Neuronal stem cell (in vitro differentiated cells): ENCODE measurements around the gene LTBP1.

ENCODE experiments used
- DNase-seq: peaks from one replicate; pipeline ENCODE4 v3.0.0-alpha.2; 2013; ENCODE audit warnings: low spot score
- H2AFZ ChIP-seq: one replicate; pipeline ENCODE4 v1.6.1; 2013; ENCODE audit warnings: mild to moderate bottlenecking, low read length, inconsistent platforms
- H2AK5ac ChIP-seq: 2 replicates; pipeline ENCODE4 v1.6.1; 2013; ENCODE audit warnings: low read depth, mild to moderate bottlenecking, inconsistent platforms, low read length, moderate library complexity, mixed read lengths
- H2BK120ac ChIP-seq: 2 replicates; pipeline ENCODE4 v1.6.1; 2013; ENCODE audit warnings: low read depth, mild to moderate bottlenecking, inconsistent platforms, low read length, moderate library complexity, mixed read lengths
- H2BK12ac ChIP-seq: one replicate; pipeline ENCODE4 v1.6.1; 2013; ENCODE audit warnings: low read length, inconsistent platforms
- H2BK15ac ChIP-seq: 2 replicates; pipeline ENCODE4 v1.6.1; 2013; ENCODE audit warnings: mild to moderate bottlenecking, low read length, inconsistent platforms, mixed read lengths
- H2BK5ac ChIP-seq: one replicate; pipeline ENCODE4 v1.6.1; 2013; ENCODE audit warnings: inconsistent platforms, mild to moderate bottlenecking, low read length, moderate library complexity
- H3K14ac ChIP-seq: one replicate; pipeline ENCODE4 v1.6.1; 2013; ENCODE audit warnings: low read length, inconsistent platforms
- H3K18ac ChIP-seq: 2 replicates; pipeline ENCODE4 v1.6.1; 2013; ENCODE audit warnings: low read length, inconsistent platforms
- H3K23ac ChIP-seq: 2 replicates; pipeline ENCODE4 v1.6.1; 2013; ENCODE audit warnings: low read depth, mild to moderate bottlenecking, mixed read lengths, low read length, inconsistent platforms; ENCODE audit not compliant: poor library complexity
- H3K27ac ChIP-seq: replicated peaks from 3 replicates; pipeline ENCODE4 v1.5.1; 2013; ENCODE audit warnings: low read length, inconsistent platforms
- H3K27me3 ChIP-seq, 3 experiments: 2 replicates each; pipeline ENCODE4 v1.6.1; 2013; ENCODE audit warnings: low read length in 3 of 3, mild to moderate bottlenecking in 2 of 3, inconsistent platforms in 1 of 3, low read depth in 1 of 3, mixed read lengths in 1 of 3, moderate library complexity in 1 of 3; ENCODE audit not compliant: control insufficient read depth in 3 of 3, insufficient read depth in 3 of 3
- H3K36me3 ChIP-seq, 2 donors: replicated peaks in 1 of 2; 2 replicates each; pipeline ENCODE4 v1.6.1; 2013; ENCODE audit warnings: low read length in 2 of 2; ENCODE audit not compliant: control insufficient read depth in 2 of 2, insufficient read depth in 2 of 2
- H3K4ac ChIP-seq: 2 replicates; pipeline ENCODE4 v1.6.1; 2013; ENCODE audit warnings: inconsistent platforms, mild to moderate bottlenecking, low read length, moderate library complexity
- H3K4me1 ChIP-seq, 2 donors: 1 replicate in 1 of 2; 2 replicates in 1 of 2; pipeline ENCODE4 v1.6.1; 2013; ENCODE audit warnings: low read length in 2 of 2, low read depth in 1 of 2; ENCODE audit not compliant: control insufficient read depth in 2 of 2, insufficient read depth in 1 of 2
- H3K4me2 ChIP-seq: one replicate; pipeline ENCODE4 v1.6.1; 2013; ENCODE audit warnings: mild to moderate bottlenecking, low read length, inconsistent platforms; ENCODE audit not compliant: insufficient read depth, poor library complexity, severe bottlenecking
- H3K4me3 ChIP-seq, 2 donors: 2 replicates each; pipeline ENCODE4 v1.5.1; 2013; ENCODE audit warnings: low read length in 2 of 2, mild to moderate bottlenecking in 2 of 2, inconsistent platforms in 1 of 2, moderate library complexity in 1 of 2
- H3K79me1 ChIP-seq: one replicate; pipeline ENCODE4 v1.6.1; 2013; ENCODE audit warnings: low read depth, mild to moderate bottlenecking, inconsistent platforms, low read length, moderate library complexity
- H3K9ac ChIP-seq: one replicate; pipeline ENCODE4 v1.6.1; 2013; ENCODE audit warnings: mild to moderate bottlenecking, low read depth, low read length, inconsistent platforms; ENCODE audit not compliant: poor library complexity
- H3K9me3 ChIP-seq, 2 donors: replicated peaks in 1 of 2; 2 replicates each; pipeline versions ENCODE3 to v1.6.1; 2013; ENCODE audit warnings: low read length in 2 of 2, mild to moderate bottlenecking in 2 of 2, inconsistent platforms in 1 of 2, low read depth in 1 of 2, mixed read lengths in 1 of 2, moderate library complexity in 1 of 2; ENCODE audit not compliant: control insufficient read depth in 2 of 2, insufficient read depth in 1 of 2
- H4K8ac ChIP-seq: one replicate; pipeline ENCODE4 v1.6.1; 2013; ENCODE audit warnings: low read depth, mild to moderate bottlenecking, inconsistent platforms, low read length, moderate library complexity
- H4K91ac ChIP-seq: one replicate; pipeline ENCODE4 v1.6.1; 2013; ENCODE audit warnings: low read length, low read depth, mild to moderate bottlenecking, inconsistent platforms; ENCODE audit not compliant: poor library complexity
- WGBS, 2 donors: extraction: QIAGEN DNeasy Blood & Tissue Kit; methylation state at CpG; one replicate each; pipeline ENCODE4 v1.1.7; 2013; ENCODE audit warnings: missing lambda C conversion rate in 2 of 2, mixed read lengths in 1 of 2; ENCODE audit not compliant: insufficient read length in 2 of 2, insufficient replicate concordance in 1 of 2; ENCODE audit errors: extremely low coverage in 2 of 2; 5-methylcytosine and 5-hydroxymethylcytosine counted together

Gene LTBP1

DNA sequence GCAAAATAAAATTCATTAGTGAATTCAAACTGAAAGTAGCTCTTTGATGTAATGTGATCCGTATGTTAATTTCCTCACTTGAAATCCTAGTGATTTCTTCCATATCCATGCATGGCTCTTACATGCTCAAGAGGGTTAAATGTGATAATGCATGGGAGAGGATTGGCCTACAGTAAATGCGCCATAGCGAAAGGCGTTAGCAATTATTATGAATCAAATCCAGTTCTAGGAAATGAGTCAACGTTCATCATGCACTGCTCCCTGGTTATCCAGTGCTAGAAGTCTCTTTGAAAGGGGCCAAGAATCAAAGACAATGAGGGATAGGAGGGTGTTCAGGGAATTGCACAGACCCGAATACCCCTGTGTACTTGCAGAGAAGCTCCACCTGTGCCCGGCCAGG lies 428.3 kb downstream of the LTBP1 start:
- Histone ChIP-seq H3K27ac (no peak overlapping the region), H3K9me3 (no peaks in the 10 kb centered on the region), H3K36me3 (peaks cover 0 to 1% of the 10 kb centered on the region in 2 donors), H3K4me3 (no peak overlapping the region), H2AK5ac (no peak overlapping the region), H3K14ac (no peak overlapping the region), H2BK15ac (no peak overlapping the region), H4K8ac (no peak overlapping the region), H3K27me3 (no peaks in the 10 kb centered on the region), H2BK5ac (no peak overlapping the region), H2BK120ac (no peak overlapping the region), H4K91ac (no peak overlapping the region), H3K18ac (no peak overlapping the region), H3K23ac (no peak overlapping the region), H3K4me1 (peaks cover 2 to 3% of the 10 kb centered on the region in 2 donors), H3K4me2 (no peak overlapping the region), H2AFZ (no peak overlapping the region), H3K9ac (no peak overlapping the region), H2BK12ac (no peak overlapping the region), H3K79me1 (no peaks in the 10 kb centered on the region), H3K4ac (no peak overlapping the region)
- no CpG with 5 or more reads among the region's 7 CpGs for WGBS, 2 donors
- DNase-seq: no peak

DNA sequence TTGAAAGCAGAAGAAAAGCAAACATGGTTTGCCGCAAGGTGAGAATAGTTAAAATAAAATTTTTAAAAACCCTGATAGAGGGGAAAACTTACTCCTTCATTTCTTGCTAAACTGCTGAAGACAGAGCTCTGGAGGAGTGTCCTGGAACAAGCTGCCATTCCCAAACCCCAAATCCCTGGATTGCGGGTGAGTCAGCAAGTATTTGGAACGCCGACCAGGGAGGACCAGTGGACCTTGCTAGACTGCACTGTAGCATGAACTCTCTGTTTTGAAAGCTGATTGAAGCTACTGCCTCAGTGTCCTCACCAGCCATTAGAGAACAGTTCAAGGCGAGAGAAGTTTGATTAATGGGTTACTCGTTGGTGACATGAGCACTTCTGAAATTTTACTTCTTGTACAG lies 430.3 kb downstream of the LTBP1 start:
- H3K9ac ChIP-seq: no peak overlapping the region
- H3K79me1 ChIP-seq: no peaks in the 10 kb centered on the region
- H3K4ac ChIP-seq: no peak overlapping the region
- DNase-seq: no peak
- no peaks in the 10 kb centered on the region for H3K27me3 ChIP-seq
- H2BK5ac ChIP-seq: no peak overlapping the region
- no peak overlapping the region for H2BK120ac ChIP-seq
- H3K23ac ChIP-seq: no peak overlapping the region
- no peak overlapping the region for H3K18ac ChIP-seq
- H4K8ac ChIP-seq: no peak overlapping the region
- H3K4me3 ChIP-seq: no peak overlapping the region
- H3K14ac ChIP-seq: no peak overlapping the region
- H2AK5ac ChIP-seq: no peak overlapping the region
- no peak overlapping the region for H4K91ac ChIP-seq
- no peaks in the 10 kb centered on the region for H3K9me3 ChIP-seq
- H2BK12ac ChIP-seq: no peak overlapping the region
- H3K4me1 ChIP-seq: peaks cover 2 to 3% of the 10 kb centered on the region in 2 donors
- no peak overlapping the region for H3K27ac ChIP-seq
- no peaks in the 10 kb centered on the region for H3K36me3 ChIP-seq
- H2AFZ ChIP-seq: no peak overlapping the region
- H3K4me2 ChIP-seq: no peak overlapping the region
- no peak overlapping the region for H2BK15ac ChIP-seq
- WGBS, 2 donors: no CpG with 5 or more reads among the region's 6 CpGs

DNA sequence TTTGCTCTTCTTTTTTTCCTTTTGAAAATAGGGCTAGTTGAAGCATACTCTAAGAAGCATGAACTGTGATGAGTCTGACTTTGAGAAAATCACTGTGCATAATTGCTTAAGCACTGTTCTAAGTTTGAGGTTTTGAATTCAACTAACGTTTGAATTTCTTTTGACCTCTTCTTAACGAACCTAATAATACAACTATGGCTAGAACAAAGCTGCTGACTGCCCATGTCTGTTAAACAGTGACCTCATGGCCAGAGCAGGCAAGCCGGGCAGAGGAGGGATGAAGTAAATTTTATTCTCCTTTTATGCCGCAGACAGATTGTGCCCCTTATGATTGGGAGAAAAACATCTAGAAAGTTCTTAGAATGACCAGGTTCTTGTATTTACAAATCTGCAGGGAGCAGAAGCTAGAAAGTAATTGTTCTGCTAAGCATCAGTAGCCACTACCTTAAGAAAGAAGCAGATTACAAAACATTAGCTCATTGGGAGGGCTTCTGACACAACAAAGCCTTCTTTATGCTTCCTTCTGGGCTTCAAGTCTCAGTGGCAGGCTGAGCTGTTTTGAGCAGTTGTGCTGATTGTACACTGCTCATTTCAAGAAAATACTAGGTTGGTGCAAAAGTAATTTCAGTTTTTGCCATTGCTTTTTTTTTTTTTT lies 431.9 kb downstream of the LTBP1 start:
- H2BK15ac ChIP-seq: no peak overlapping the region
- H3K14ac ChIP-seq: no peak overlapping the region
- WGBS, 2 donors: no CpG with 5 or more reads among the region's 4 CpGs
- H2BK120ac ChIP-seq: no peak overlapping the region
- no peaks in the 10 kb centered on the region for H3K79me1 ChIP-seq
- H2AK5ac ChIP-seq: no peak overlapping the region
- no peaks in the 10 kb centered on the region for H3K27me3 ChIP-seq
- H3K4ac ChIP-seq: no peak overlapping the region
- no peak overlapping the region for H3K9ac ChIP-seq
- H3K27ac ChIP-seq: peak overlapping the region; percentile 77
- H3K4me3 ChIP-seq: no peak overlapping the region
- no peaks in the 10 kb centered on the region for H3K9me3 ChIP-seq
- H4K8ac ChIP-seq: no peak overlapping the region
- H3K23ac ChIP-seq: no peak overlapping the region
- no peak overlapping the region for H4K91ac ChIP-seq
- H3K18ac ChIP-seq: no peak overlapping the region
- no peaks in the 10 kb centered on the region for H3K36me3 ChIP-seq
- DNase-seq: peak; percentile 44
- no peak overlapping the region for H2BK5ac ChIP-seq
- H2BK12ac ChIP-seq: no peak overlapping the region
- H3K4me1 ChIP-seq: peaks cover 2 to 3% of the 10 kb centered on the region in 2 donors
- H3K4me2 ChIP-seq: no peak overlapping the region
- peak overlapping the region; percentile 15 for H2AFZ ChIP-seq

DNA sequence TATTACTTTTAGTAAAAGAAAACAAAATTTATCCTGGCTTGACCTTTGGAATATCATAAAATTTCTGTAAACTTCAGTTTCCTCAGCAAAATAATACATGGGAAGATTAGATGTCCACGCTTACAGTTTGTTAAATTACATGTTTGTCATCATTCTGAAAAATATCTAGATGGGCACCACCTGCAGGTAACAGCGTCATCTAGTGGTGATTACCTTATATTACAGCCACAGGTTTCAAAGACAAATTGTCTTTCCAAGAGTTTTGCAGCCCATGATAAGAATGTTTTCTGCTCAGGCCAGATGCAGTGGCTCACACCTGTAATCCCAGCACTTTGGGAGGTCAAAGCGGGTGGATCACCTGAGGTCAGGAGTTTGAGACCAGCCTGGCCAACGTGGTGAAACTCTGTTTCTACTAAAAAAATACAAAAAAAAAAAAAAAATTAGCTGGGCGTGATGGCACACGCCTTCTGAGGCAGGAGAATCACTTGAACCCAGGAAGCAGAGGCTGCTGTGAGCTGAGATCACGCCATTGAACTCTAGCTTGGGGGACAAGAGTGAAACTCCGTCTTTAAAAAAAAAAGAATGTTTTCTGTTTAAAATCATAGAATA lies 433.4 kb downstream of the LTBP1 start:
- Histone ChIP-seq H3K4me2 (no peak overlapping the region), H3K4me1 (peaks cover 2 to 3% of the 10 kb centered on the region in 2 donors), H2AFZ (no peak overlapping the region), H3K79me1 (no peaks in the 10 kb centered on the region), H2BK5ac (no peak overlapping the region), H3K18ac (no peak overlapping the region), H3K36me3 (no peaks in the 10 kb centered on the region), H3K9me3 (no peaks in the 10 kb centered on the region), H3K27ac (no peak overlapping the region), H4K91ac (no peak overlapping the region), H2BK120ac (no peak overlapping the region), H3K23ac (no peak overlapping the region), H2BK12ac (no peak overlapping the region), H4K8ac (no peak overlapping the region), H3K4me3 (no peak overlapping the region), H3K4ac (no peak overlapping the region), H2BK15ac (no peak overlapping the region), H3K9ac (no peak overlapping the region), H3K14ac (no peak overlapping the region), H3K27me3 (no peaks in the 10 kb centered on the region), H2AK5ac (no peak overlapping the region)
- WGBS, 2 donors: no CpG with 5 or more reads among the region's 8 CpGs
- no peak for DNase-seq
